ENCODE data around the gene GRAMD4. TPM values are rescaled to one million over a fixed set of nuclear protein-coding genes. Genes with fewer than 3 reads are reported as not detected.

GRAMD4 gene
- total and polyA plus RNA-seq, 10 of the 15 experiments (the other 5 are each of a cell fraction or from before 2014, with no cell fraction given): 0.21 to 45.5 (median 10.6) TPM

- DNase-seq (ENCODE audit: low read depth, low spot score): no peak
- H3K9me3 ChIP-seq (replicated peaks; ENCODE audit: control insufficient read depth, insufficient read depth, low read length): no peaks in the 10 kb centered on the region
- H3K4me3 ChIP-seq: no peak overlapping the region
- no TSS peak for BruUV-seq (replicated peaks)
- in situ Hi-C loops (cut with MboI): no loop called here
- peaks cover 8% of the 10 kb centered on the region for H3K4me1 ChIP-seq (ENCODE audit: control insufficient read depth, insufficient read depth, low read length)
- no peak overlapping the region for H3K4me2 ChIP-seq (ENCODE audit: control insufficient read depth, insufficient read depth)
- ChIA-PET POLR2A (no interaction called here), CTCF (interaction anchor here (1.4 kb wide), 1 partner anchor 9 kb away, joined by 3 read pairs; no protein-coding TSS in a partner anchor), SMC1A (ENCODE audit: uncharacterized antibody, unreplicated experiment) (no interaction called here), RAD21 (ENCODE audit: unreplicated experiment) (no interaction called here)
- H3K9ac ChIP-seq (ENCODE audit: control insufficient read depth, insufficient read depth, low read length): no peak overlapping the region
- no peaks in the 10 kb centered on the region for H4K20me1 ChIP-seq (ENCODE audit: control insufficient read depth, insufficient read depth)
- intact Hi-C loops (cut with micrococcal nuclease; ENCODE audit: unreplicated experiment): no loop called here
- H3K27me3 ChIP-seq (replicated peaks in 1 of 2; ENCODE audit: control insufficient read depth in 2 of 2, insufficient read depth in 2 of 2, low read length in 1 of 2): no peaks in the 10 kb centered on the region
- no peak overlapping the region for H2AFZ ChIP-seq (ENCODE audit: control insufficient read depth, low read depth, low read length)
- no peak overlapping the region for H3K27ac ChIP-seq (ENCODE audit: control insufficient read depth, insufficient read depth)
- peaks cover 0 to 20% of the 10 kb centered on the region in 2 experiments; a peak in 3 of 4 replicates for H3K36me3 ChIP-seq (ENCODE audit: control insufficient read depth in 2 of 2, insufficient read depth in 2 of 2, low read length in 1 of 2)
- no peak for TF ChIP-seq POU2F2 (IDR thresholded peaks at IDR 0.05; ENCODE audit: borderline replicate concordance, low read depth, low read length)
- TF ChIP-seq NKRF (conservative IDR thresholded peaks at IDR 0.05): no peak
- TF ChIP-seq TCF7 (IDR thresholded peaks at IDR 0.05; ENCODE audit: borderline replicate concordance): no peak
- no peak for TF ChIP-seq RELA (IDR thresholded peaks at IDR 0.05; ENCODE audit: borderline replicate concordance, partially characterized antibody)
- TF ChIP-seq TBL1XR1 (IDR thresholded peaks at IDR 0.05; ENCODE audit: low read depth, low read length): no peak
- no peak for TF ChIP-seq MLLT1 (IDR thresholded peaks at IDR 0.05)
- TF ChIP-seq, protein P1, sequence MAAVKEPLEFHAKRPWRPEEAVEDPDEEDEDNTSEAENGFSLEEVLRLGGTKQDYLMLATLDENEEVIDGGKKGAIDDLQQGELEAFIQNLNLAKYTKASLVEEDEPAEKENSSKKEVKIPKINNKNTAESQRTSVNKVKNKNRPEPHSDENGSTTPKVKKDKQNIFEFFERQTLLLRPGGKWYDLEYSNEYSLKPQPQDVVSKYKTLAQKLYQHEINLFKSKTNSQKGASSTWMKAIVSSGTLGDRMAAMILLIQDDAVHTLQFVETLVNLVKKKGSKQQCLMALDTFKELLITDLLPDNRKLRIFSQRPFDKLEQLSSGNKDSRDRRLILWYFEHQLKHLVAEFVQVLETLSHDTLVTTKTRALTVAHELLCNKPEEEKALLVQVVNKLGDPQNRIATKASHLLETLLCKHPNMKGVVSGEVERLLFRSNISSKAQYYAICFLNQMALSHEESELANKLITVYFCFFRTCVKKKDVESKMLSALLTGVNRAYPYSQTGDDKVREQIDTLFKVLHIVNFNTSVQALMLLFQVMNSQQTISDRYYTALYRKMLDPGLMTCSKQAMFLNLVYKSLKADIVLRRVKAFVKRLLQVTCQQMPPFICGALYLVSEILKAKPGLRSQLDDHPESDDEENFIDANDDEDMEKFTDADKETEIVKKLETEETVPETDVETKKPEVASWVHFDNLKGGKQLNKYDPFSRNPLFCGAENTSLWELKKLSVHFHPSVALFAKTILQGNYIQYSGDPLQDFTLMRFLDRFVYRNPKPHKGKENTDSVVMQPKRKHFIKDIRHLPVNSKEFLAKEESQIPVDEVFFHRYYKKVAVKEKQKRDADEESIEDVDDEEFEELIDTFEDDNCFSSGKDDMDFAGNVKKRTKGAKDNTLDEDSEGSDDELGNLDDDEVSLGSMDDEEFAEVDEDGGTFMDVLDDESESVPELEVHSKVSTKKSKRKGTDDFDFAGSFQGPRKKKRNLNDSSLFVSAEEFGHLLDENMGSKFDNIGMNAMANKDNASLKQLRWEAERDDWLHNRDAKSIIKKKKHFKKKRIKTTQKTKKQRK (IDR thresholded peaks at IDR 0.05; ENCODE audit: low read depth, low read length): no peak
- no peak for TF ChIP-seq TARDBP (IDR thresholded peaks at IDR 0.05; ENCODE audit: borderline replicate concordance)
- no peak for TF ChIP-seq FOXM1 (IDR thresholded peaks at IDR 0.05; ENCODE audit: low read depth, low read length)
- TF ChIP-seq ZNF384 (IDR thresholded peaks at IDR 0.05; ENCODE audit: borderline replicate concordance, low read depth, low read length): no peak
- TF ChIP-seq BCL3 (IDR thresholded peaks at IDR 0.05; ENCODE audit: borderline replicate concordance, insufficient read depth, low read depth, low read length, poor library complexity, severe bottlenecking): no peak
- TF ChIP-seq ZNF274 (IDR thresholded peaks at IDR 0.05; ENCODE audit: insufficient read depth, insufficient read length): no peak
- no peak for TF ChIP-seq TAF1 (IDR thresholded peaks at IDR 0.05; ENCODE audit: borderline replicate concordance, low read depth, low read length)
- TF ChIP-seq SP1 (IDR thresholded peaks at IDR 0.05; ENCODE audit: low read depth, low read length): no peak
- no peak for TF ChIP-seq SRF (IDR thresholded peaks at IDR 0.05; ENCODE audit: low read depth in 2 of 2, low read length in 2 of 2)
- no peak for TF ChIP-seq LARP7 (IDR thresholded peaks at IDR 0.05)
- 90% methylated on average over 10 of the region's 10 CpGs for WGBS (ENCODE audit: insufficient coverage, insufficient replicate concordance, low lambda C conversion rate, missing lambda C conversion rate)
- FAIRE-seq: no peak
- H3K79me2 ChIP-seq (ENCODE audit: control insufficient read depth, insufficient read depth, low read length): no peaks in the 10 kb centered on the region
- ATAC-seq: no peak
These were observed 53.0 kb downstream of the GRAMD4 start for GRCh38 chr22:46673205-46673604.
